ENCODE results near the gene LRRC52. TPM values are rescaled to one million over a fixed set of nuclear protein-coding genes. Genes with fewer than 3 reads are reported as not detected.

The LRRC52 gene
- total and polyA plus RNA-seq, 9 of the 15 experiments (the other 6 are each of a cell fraction or from before 2014, with no cell fraction given), result not detected

GRCh38 chr1:165592945-165593823 is 49.4 kb downstream of the LRRC52 start (continued):
- TF ChIP-seq REST (IDR thresholded peaks at IDR 0.05; ENCODE audit: borderline replicate concordance) (peak; percentile 83), REST (CRISPR knock-in tag; IDR thresholded peaks at IDR 0.05; ENCODE audit: low read depth) (no peak)
